HepG2 (cell line): ENCODE measurements around the gene NAP1L1. TPM values are rescaled to one million over a fixed set of nuclear protein-coding genes. Genes with fewer than 3 reads are reported as not detected.
A peak's percentile ranks its signal among the peaks of the same experiment; 100 is the strongest.

ENCODE experiments used
- ATAC-seq: fragments of 200-7000 bp; cut with Tn5 transposase; 3 replicates; pipeline ENCODE4 v1.9.1; 2020; ENCODE audit warnings: mild to moderate bottlenecking, moderate library complexity
- BruUV-seq: library from RNA; stranded (reverse); fragments of 400-500 nt; replicated peaks from 2 replicates; lab custom pipeline; 2021; lab: Mats Ljungman, UMichigan
- CTCF ChIA-PET: fragments of 300-600 bp; formaldehyde crosslinking; extraction: SDS; loops from one replicate; lab custom pipeline; 2021; ENCODE audit warnings: low total read pairs, inconsistent platforms, low intra/inter-chr PET ratio; lab: Yijun Ruan, JAX
- POLR2A ChIA-PET: fragments of 350-600 bp; sonication (Branson Sonifier 250); formaldehyde crosslinking; loops from one replicate; lab custom pipeline; 2020; ENCODE audit warnings: antibody characterized with exemption, inconsistent platforms; lab: Yijun Ruan, JAX
- DNase-seq: peaks from one replicate; pipeline ENCODE4 v3.0.0-alpha.2; 2015; ENCODE audit warnings: low spot score
- FAIRE-seq: peaks from 3 replicates; lab custom pipeline; 2011; peaks lifted over from hg19 to GRCh38; lab: Jason Lieb, UNC
- H2AFZ ChIP-seq: one replicate; pipeline ENCODE4 v1.6.1; 2011; ENCODE audit warnings: low read length, inconsistent platforms
- H3K27ac ChIP-seq: fragments of 300-600 bp; 3 replicates; pipeline ENCODE4 v1.8.0; 2011; ENCODE audit warnings: mixed run types, mild to moderate bottlenecking, mixed read lengths, low read length, inconsistent platforms; ENCODE audit not compliant: insufficient read depth; ENCODE audit errors: extremely low read length
- H3K27me3 ChIP-seq, 2 experiments: fragments of 200-600 bp in 1 of 2; 2 replicates in 1 of 2; 3 replicates in 1 of 2; pipeline versions ENCODE4 v1.6.0 to v1.8.0; 2011; ENCODE audit warnings: low read length in 2 of 2, mild to moderate bottlenecking in 2 of 2, moderate library complexity in 2 of 2, inconsistent platforms in 1 of 2; ENCODE audit not compliant: insufficient read depth in 2 of 2, control insufficient read depth in 1 of 2
- H3K36me3 ChIP-seq, 2 experiments: fragments of 200-600 bp in 1 of 2; replicated peaks in 1 of 2; 2 replicates in 1 of 2; 3 replicates in 1 of 2; pipeline versions ENCODE4 v1.5.1 to v1.8.0; 2011; ENCODE audit warnings: low read length in 2 of 2, inconsistent platforms in 1 of 2; ENCODE audit not compliant: insufficient read depth in 2 of 2, control insufficient read depth in 1 of 2
- H3K4me1 ChIP-seq: 2 replicates; pipeline ENCODE4 v1.5.1; 2012; ENCODE audit warnings: low read length, inconsistent platforms; ENCODE audit not compliant: insufficient read depth
- H3K4me2 ChIP-seq: 2 replicates; pipeline ENCODE4 v1.6.0; 2011; ENCODE audit warnings: low read depth, low read length, inconsistent platforms
- H3K4me3 ChIP-seq, 3 experiments: fragments of 200-600 bp in 1 of 3; sonication (generic), shearing (Covaris generic) in 1 of 3; replicated peaks in 1 of 3; 2 replicates each; pipeline ENCODE4 v1.5.1; 2011 to 2016; ENCODE audit warnings: low read length in 3 of 3, inconsistent platforms in 2 of 3, low read depth in 2 of 3, mild to moderate bottlenecking in 2 of 3, control low read depth in 1 of 3, mixed read lengths in 1 of 3; ENCODE audit not compliant: insufficient read depth in 1 of 3
- H3K79me2 ChIP-seq: one replicate; pipeline ENCODE4 v1.6.1; 2011; ENCODE audit warnings: low read length, inconsistent platforms; ENCODE audit not compliant: insufficient read depth
- H3K9ac ChIP-seq: 2 replicates; pipeline ENCODE4 v1.6.0; 2011; ENCODE audit warnings: mild to moderate bottlenecking, low read depth, low read length, inconsistent platforms; ENCODE audit not compliant: insufficient read depth
- H3K9me3 ChIP-seq: 2 replicates; pipeline ENCODE4 v1.5.1; 2012; ENCODE audit warnings: mild to moderate bottlenecking, low read length
- H4K20me1 ChIP-seq: 2 replicates; pipeline ENCODE4 v1.6.0; 2011; ENCODE audit warnings: inconsistent platforms, mild to moderate bottlenecking, low read length, moderate library complexity; ENCODE audit not compliant: insufficient read depth
- CAMTA2 ChIP-seq: sonication (generic); formaldehyde crosslinking; IDR thresholded peaks from 2 replicates; pipeline ENCODE4 v1.4.0; 2020; ENCODE audit warnings: mild to moderate bottlenecking, missing genetic modification reagents, borderline replicate concordance
- CHCHD3 ChIP-seq: sonication (generic); formaldehyde crosslinking; IDR thresholded peaks from 2 replicates; pipeline ENCODE4 v1.8.0; 2022; ENCODE audit warnings: mild to moderate bottlenecking, missing genetic modification reagents, moderate library complexity
- HNF4A ChIP-seq: sonication (generic); formaldehyde crosslinking; IDR thresholded peaks from 2 replicates; pipeline ENCODE4 v1.4.0; 2020; ENCODE audit warnings: missing genetic modification reagents
- KDM2A ChIP-seq: sonication (generic); formaldehyde crosslinking; IDR thresholded peaks from 2 replicates; pipeline ENCODE4 v1.4.0; 2020; ENCODE audit warnings: low read depth, missing genetic modification reagents, borderline replicate concordance
- NFIC ChIP-seq: IDR thresholded peaks from 2 replicates; pipeline ENCODE4 v1.6.1; 2012; ENCODE audit warnings: mild to moderate bottlenecking, low read length, inconsistent platforms
- SIN3A ChIP-seq: IDR thresholded peaks from 2 replicates; pipeline ENCODE4 v1.6.1; 2011; ENCODE audit warnings: low read depth, mild to moderate bottlenecking, control low read depth, low read length, borderline replicate concordance
- ZBTB3 ChIP-seq: sonication (generic); formaldehyde crosslinking; IDR thresholded peaks from 2 replicates; pipeline ENCODE4 v1.4.0; 2020; ENCODE audit warnings: low read depth, mild to moderate bottlenecking, moderate library complexity, missing genetic modification reagents, borderline replicate concordance
- ZKSCAN8 ChIP-seq: IDR thresholded peaks from 2 replicates; pipeline ENCODE4 v1.6.1; 2016; ENCODE audit warnings: borderline replicate concordance, missing genetic modification reagents, missing compliant biosample characterization
- ZNF17 ChIP-seq: sonication (generic); formaldehyde crosslinking; IDR thresholded peaks from 2 replicates; pipeline ENCODE4 v1.5.0; 2020; ENCODE audit warnings: mild to moderate bottlenecking, missing genetic modification reagents
- ZNF317 ChIP-seq: sonication (generic); formaldehyde crosslinking; IDR thresholded peaks from 2 replicates; pipeline ENCODE4 v1.5.0; 2020; ENCODE audit warnings: mild to moderate bottlenecking, missing genetic modification reagents
- ZNF354B ChIP-seq: sonication (generic); formaldehyde crosslinking; IDR thresholded peaks from 2 replicates; pipeline ENCODE4 v1.8.0; 2022; ENCODE audit warnings: mild to moderate bottlenecking, missing genetic modification reagents
- ZNF556 ChIP-seq: sonication (generic); formaldehyde crosslinking; IDR thresholded peaks from 2 replicates; pipeline ENCODE4 v1.4.0; 2020; ENCODE audit warnings: mild to moderate bottlenecking, missing genetic modification reagents, borderline replicate concordance
- ZNF569 ChIP-seq: sonication (generic); formaldehyde crosslinking; IDR thresholded peaks from 2 replicates; pipeline ENCODE4 v1.5.0; 2020; ENCODE audit warnings: mild to moderate bottlenecking, missing genetic modification reagents, moderate library complexity, borderline replicate concordance
- ZNF605 ChIP-seq: sonication (generic); formaldehyde crosslinking; IDR thresholded peaks from 2 replicates; pipeline ENCODE4 v1.8.0; 2022; ENCODE audit warnings: mild to moderate bottlenecking, missing genetic modification reagents
- ZNF644 ChIP-seq: IDR thresholded peaks from 2 replicates; pipeline ENCODE4 v1.6.1; 2016; ENCODE audit warnings: low read depth
- ZNF780A ChIP-seq: sonication (generic); formaldehyde crosslinking; IDR thresholded peaks from 2 replicates; pipeline ENCODE4 v1.8.0; 2022; ENCODE audit warnings: mild to moderate bottlenecking, missing genetic modification reagents, moderate library complexity
- ZNF850 ChIP-seq: sonication (generic); formaldehyde crosslinking; conservative IDR thresholded peaks from 2 replicates; pipeline ENCODE4 v1.9.0; 2021; ENCODE audit warnings: mild to moderate bottlenecking, missing genetic modification reagents
- ZNF879 ChIP-seq: sonication (generic); formaldehyde crosslinking; IDR thresholded peaks from 2 replicates; pipeline ENCODE4 v1.8.1; 2023; ENCODE audit warnings: missing genetic modification reagents
- WGBS: methylation state at CpG from one replicate; pipeline ENCODE4 v1.1.6; 2017; ENCODE audit warnings: low lambda C conversion rate; 5-methylcytosine and 5-hydroxymethylcytosine counted together
- in situ Hi-C: cut with HindIII; loops from 2 replicates; pipeline ENCODE4 v1.10.0; 2017; ENCODE audit warnings: low pct_unique_long_range_greater_than_20kb; ENCODE audit not compliant: extremely low pct_ligation_motif_present
- intact Hi-C: fragments of 100-400 bp; cut with micrococcal nuclease; formaldehyde crosslinking; loops from one replicate; pipeline ENCODE4 v1.10.0; 2022; ENCODE audit not compliant: unreplicated experiment
- polyA plus RNA-seq, 8 experiments: library from polyadenylated mRNA; depleted of rRNA in 3 of 8; stranded (reverse) in 7 of 8; unstranded in 1 of 8; fragments of >200 nt; fragmentation: Illumina TruSeq in 4 of 8; extraction: Trizol in 4 of 8; gene quantifications; 2 replicates each; pipeline versions ENCODE4 v1.2.1 to v1.2.3, GENCODE V29; 2011 to 2016; ENCODE audit warnings: low read depth in 4 of 8, missing spikeins in 1 of 8, mixed read lengths in 1 of 8; ENCODE audit not compliant: insufficient read depth in 1 of 8
- total RNA-seq, 5 experiments: library from RNA; depleted of rRNA; stranded (reverse); fragments of >200 nt; fragmentation: Illumina TruSeq; extraction: Trizol; gene quantifications; 2 replicates each; pipeline ENCODE4 v1.2.3, GENCODE V29; 2016; ENCODE audit warnings: low read depth in 1 of 5
- TF ChIP-seq, protein P1 (sequence below): sonication (generic); formaldehyde crosslinking; IDR thresholded peaks from 2 replicates; pipeline ENCODE4 v1.9.0; 2022; ENCODE audit warnings: missing genetic modification reagents, mild to moderate bottlenecking, borderline replicate concordance
- TF ChIP-seq, protein P2 (sequence below): sonication (generic); formaldehyde crosslinking; IDR thresholded peaks from 2 replicates; pipeline ENCODE4 v1.4.0; 2020; ENCODE audit warnings: missing genetic modification reagents

Gene NAP1L1
- total and polyA plus RNA-seq, 2 of the 13 experiments (the other 11 are each of a cell fraction or from before 2014, with no cell fraction given), result 207 to 309 TPM

GRCh38 chr12:76032043-76032981, 52.2 kb downstream of the NAP1L1 start:
- peaks cover 0 to 3% of the 10 kb centered on the region in 2 experiments; a peak in 1 of 5 replicates for H3K27me3 ChIP-seq
- no peaks in the 10 kb centered on the region for H3K9me3 ChIP-seq
- H3K79me2 ChIP-seq, result peaks cover 54% of the 10 kb centered on the region
- no peaks in the 10 kb centered on the region; a peak in 2 of 5 replicates for H3K36me3 ChIP-seq
- peaks cover 6% of the 10 kb centered on the region for H4K20me1 ChIP-seq
- H2AFZ ChIP-seq, result no peak overlapping the region
- H3K4me1 ChIP-seq, result peaks cover 50% of the 10 kb centered on the region
- intact Hi-C loops (loop anchor here (5.0 kb wide), 2 partner anchors 130 to 265 kb away; no protein-coding TSS in a partner anchor), in situ Hi-C loops (loop anchor here (5.0 kb wide), 2 partner anchors 405 to 520 kb away; partner anchors contain the start of gene KRR1)
- peak; percentile 85 for FAIRE-seq
- H3K4me3 ChIP-seq, result peak overlapping the region; percentile 83 to 99 (median 97)
- WGBS, result 0% methylated on average over 32 of the region's 58 CpGs
- peak; percentile 70 for DNase-seq
- H3K9ac ChIP-seq, result peak overlapping the region; percentile 95
- ATAC-seq, result peak; percentile 23
- BruUV-seq, result no TSS peak
- peak overlapping the region; percentile 83 for H3K4me2 ChIP-seq
- ChIA-PET CTCF (interaction anchor here (1.2 to 1.8 kb wide), 2 partner anchors 409 to 505 kb away, joined by 6 read pairs; no protein-coding TSS in a partner anchor), POLR2A (interaction anchor here (0.6 to 5.9 kb wide), 69 partner anchors 8 to 731 kb away, joined by 3 to 88 read pairs (median 4); partner anchors contain the start of genes BBS10, KRR1 and NAP1L1)
- peak overlapping the region; percentile 95 for H3K27ac ChIP-seq
- TF ChIP-seq ZNF317 (CRISPR knock-in tag) (no peak), ZNF569 (peak; percentile 67; the same call in 1 of the 2 replicates), NFIC (no peak; the same call in 1 of the 2 replicates), HNF4A (CRISPR knock-in tag) (no peak), CAMTA2 (CRISPR knock-in tag) (peak; percentile 34; the same call in 1 of the 2 replicates), ZBTB3 (CRISPR knock-in tag) (0 out of 2 replicates have a peak, but pooled peaks have one; percentile 32), ZNF879 (CRISPR knock-in tag) (no peak), ZNF556 (CRISPR knock-in tag) (peak; percentile 57; the same call in 1 of the 2 replicates), CHCHD3 (0 out of 2 replicates have a peak, but pooled peaks have one; percentile 71), ZNF850 (CRISPR knock-in tag) (no peak), KDM2A (CRISPR knock-in tag) (peak; percentile 56), ZNF644 (CRISPR knock-in tag) (no peak), ZNF780A (CRISPR knock-in tag) (peak; percentile 38; the same call in 1 of the 2 replicates), ZNF354B (CRISPR knock-in tag) (no peak), ZNF17 (CRISPR knock-in tag) (no peak; the same call in 1 of the 2 replicates), ZKSCAN8 (CRISPR knock-in tag) (peak; percentile 37; the same call in 1 of the 2 replicates), ZNF605 (peak; percentile 67; the same call in 1 of the 2 replicates), SIN3A (peak; percentile 18; the same call in 1 of the 2 replicates)
- TF ChIP-seq, protein P1, sequence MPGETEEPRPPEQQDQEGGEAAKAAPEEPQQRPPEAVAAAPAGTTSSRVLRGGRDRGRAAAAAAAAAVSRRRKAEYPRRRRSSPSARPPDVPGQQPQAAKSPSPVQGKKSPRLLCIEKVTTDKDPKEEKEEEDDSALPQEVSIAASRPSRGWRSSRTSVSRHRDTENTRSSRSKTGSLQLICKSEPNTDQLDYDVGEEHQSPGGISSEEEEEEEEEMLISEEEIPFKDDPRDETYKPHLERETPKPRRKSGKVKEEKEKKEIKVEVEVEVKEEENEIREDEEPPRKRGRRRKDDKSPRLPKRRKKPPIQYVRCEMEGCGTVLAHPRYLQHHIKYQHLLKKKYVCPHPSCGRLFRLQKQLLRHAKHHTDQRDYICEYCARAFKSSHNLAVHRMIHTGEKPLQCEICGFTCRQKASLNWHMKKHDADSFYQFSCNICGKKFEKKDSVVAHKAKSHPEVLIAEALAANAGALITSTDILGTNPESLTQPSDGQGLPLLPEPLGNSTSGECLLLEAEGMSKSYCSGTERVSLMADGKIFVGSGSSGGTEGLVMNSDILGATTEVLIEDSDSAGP (CRISPR knock-in tag), result peak; percentile 73; the same call in 1 of the 2 replicates
- TF ChIP-seq, protein P2, sequence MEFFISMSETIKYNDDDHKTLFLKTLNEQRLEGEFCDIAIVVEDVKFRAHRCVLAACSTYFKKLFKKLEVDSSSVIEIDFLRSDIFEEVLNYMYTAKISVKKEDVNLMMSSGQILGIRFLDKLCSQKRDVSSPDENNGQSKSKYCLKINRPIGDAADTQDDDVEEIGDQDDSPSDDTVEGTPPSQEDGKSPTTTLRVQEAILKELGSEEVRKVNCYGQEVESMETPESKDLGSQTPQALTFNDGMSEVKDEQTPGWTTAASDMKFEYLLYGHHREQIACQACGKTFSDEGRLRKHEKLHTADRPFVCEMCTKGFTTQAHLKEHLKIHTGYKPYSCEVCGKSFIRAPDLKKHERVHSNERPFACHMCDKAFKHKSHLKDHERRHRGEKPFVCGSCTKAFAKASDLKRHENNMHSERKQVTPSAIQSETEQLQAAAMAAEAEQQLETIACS (CRISPR knock-in tag), result no peak
